Effector CD4-positive, alpha-beta T cell (primary cell): Measurements from ENCODE around the gene KIAA0232.

Experiments
- DNase-seq: peaks from one replicate; pipeline ENCODE4 v3.0.0-alpha.2; 2020

KIAA0232 gene

DNA sequence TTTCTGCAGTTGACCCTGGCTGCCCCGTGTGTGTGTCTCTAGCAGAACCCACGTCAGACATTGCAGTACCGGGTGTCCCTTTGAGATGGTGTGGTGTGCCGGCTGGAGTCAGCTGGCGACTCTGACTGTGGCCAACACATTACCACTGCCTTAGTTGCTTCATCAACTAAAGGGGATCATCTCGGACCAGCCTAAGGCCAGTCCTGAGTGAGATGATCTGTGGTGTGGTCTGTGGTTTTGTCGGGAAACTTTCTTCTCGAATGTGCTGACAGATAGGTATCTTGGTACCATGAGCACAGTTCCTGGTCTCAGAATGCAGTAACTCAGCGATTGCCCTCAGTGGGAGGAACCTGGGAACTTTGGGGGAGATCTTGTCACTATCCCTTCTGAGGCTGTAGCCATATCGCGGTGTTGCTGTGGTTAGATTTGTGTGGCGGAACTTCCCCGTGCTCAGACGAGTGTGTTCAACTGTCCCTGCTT lies 142.9 kb downstream of the KIAA0232 start:
- DNase-seq: no peak

DNA sequence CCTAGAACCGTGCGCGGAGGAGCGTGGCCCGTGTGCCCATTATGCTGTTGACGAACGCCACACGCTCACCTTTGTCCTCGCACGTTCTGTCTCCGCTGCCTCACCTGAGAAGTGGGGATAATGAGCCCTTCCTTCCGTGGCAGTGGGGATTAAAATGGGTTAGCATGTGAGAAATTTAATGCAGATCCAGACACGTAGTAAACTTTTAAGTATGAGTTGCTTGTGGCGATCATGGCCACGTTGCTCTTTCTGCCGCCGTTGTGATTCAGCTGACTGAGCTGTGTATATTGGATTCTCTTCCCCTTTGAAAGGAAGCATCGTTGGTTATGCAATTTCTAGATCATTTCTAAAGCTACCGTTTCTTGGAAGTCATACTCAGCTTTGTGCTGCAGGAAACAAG lies 143.6 kb downstream of the KIAA0232 start:
- DNase-seq: no peak

GRCh38 chr4:6926681-6927478 lies 144.4 kb downstream of the KIAA0232 start:
- DNase-seq: peak; percentile 59

DNA sequence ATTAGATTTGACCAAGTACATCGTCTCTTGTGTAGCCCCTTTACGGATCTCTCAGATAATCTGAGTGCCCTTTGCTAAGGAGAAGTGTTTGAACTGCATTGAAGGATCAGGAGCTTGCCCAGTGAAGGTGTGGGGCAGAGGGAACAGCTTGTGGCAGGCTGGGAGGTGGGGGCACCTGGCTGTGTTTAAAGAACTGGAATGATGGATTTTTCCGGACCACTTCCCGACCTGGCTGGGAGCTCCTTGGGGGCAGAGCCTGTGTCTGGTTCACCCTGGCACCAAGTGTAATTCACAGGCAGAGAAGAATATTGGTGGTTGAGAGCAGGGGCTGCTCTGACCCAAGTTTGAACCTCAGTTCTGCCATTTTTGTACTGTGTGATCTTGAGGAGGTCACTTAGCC lies 145.6 kb downstream of the KIAA0232 start:
- DNase-seq: no peak

- DNase-seq: no peak
Measured at GRCh38 chr4:6929339-6929811, 146.8 kb downstream of the KIAA0232 start.

- DNase-seq: no peak
Measured at GRCh38 chr4:6929812-6930464, 147.4 kb downstream of the KIAA0232 start.

DNA sequence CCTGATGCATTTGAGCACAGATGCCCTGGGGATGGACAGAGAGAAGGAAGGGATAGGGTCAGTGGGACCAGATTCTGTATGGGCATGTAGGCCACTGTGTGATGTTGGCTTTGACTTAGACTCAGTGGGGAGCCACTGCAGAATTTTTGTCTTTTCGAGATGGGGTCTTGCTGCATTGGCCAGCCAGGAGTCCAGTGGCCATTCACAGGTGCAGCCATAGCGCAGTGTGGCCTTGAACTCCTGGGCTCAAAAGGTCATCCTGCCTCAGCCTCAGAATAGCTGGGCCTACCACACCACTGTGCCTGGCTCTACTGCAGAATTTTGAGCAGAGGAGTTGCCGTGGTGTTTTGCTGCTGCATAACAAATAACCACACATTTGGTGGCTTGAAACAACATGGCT lies 149.9 kb downstream of the KIAA0232 start:
- no peak for DNase-seq

GRCh38 chr4:6932918-6933317 lies 150.4 kb downstream of the KIAA0232 start:
- DNase-seq: no peak
